Liver (tissue), 9 donors: ENCODE data around the gene MRPL3. TPM values are rescaled to one million over a fixed set of nuclear protein-coding genes. Genes with fewer than 3 reads are reported as not detected.

Source experiments
- DNase-seq: peaks from one replicate; pipeline ENCODE4 v3.0.0-alpha.2; 2017; ENCODE audit warnings: low spot score
- H3K27ac ChIP-seq, 2 donors: one replicate each; pipeline ENCODE4 v1.7.0; 2013; ENCODE audit warnings: inconsistent platforms in 2 of 2, low read length in 2 of 2, control low read depth in 1 of 2, low read depth in 1 of 2, mild to moderate bottlenecking in 1 of 2
- H3K27me3 ChIP-seq, 4 donors: one replicate each; pipeline versions ENCODE4 v1.6.1 to v1.7.0; 2013; ENCODE audit warnings: low read length in 3 of 4, inconsistent platforms in 1 of 4, mild to moderate bottlenecking in 1 of 4, moderate library complexity in 1 of 4; ENCODE audit not compliant: control insufficient read depth in 4 of 4, insufficient read depth in 4 of 4
- H3K36me3 ChIP-seq, 4 donors: one replicate each; pipeline versions ENCODE4 v1.6.1 to v1.7.0; 2013; ENCODE audit warnings: low read length in 3 of 4, mild to moderate bottlenecking in 3 of 4, low read depth in 1 of 4, moderate library complexity in 1 of 4; ENCODE audit not compliant: control insufficient read depth in 4 of 4, insufficient read depth in 3 of 4
- H3K4me1 ChIP-seq, 4 donors: one replicate each; pipeline versions ENCODE4 v1.6.1 to v1.7.0; 2013; ENCODE audit warnings: low read length in 3 of 4, mild to moderate bottlenecking in 3 of 4, moderate library complexity in 1 of 4; ENCODE audit not compliant: control insufficient read depth in 4 of 4, insufficient read depth in 4 of 4
- H3K4me3 ChIP-seq, 3 donors: one replicate each; pipeline versions ENCODE4 v1.6.1 to v1.7.0; 2013; ENCODE audit warnings: low read length in 3 of 3, control low read depth in 1 of 3, low read depth in 1 of 3, mild to moderate bottlenecking in 1 of 3
- H3K9ac ChIP-seq, 2 donors: one replicate each; pipeline ENCODE4 v1.7.0; 2013; ENCODE audit warnings: low read length in 2 of 2, mild to moderate bottlenecking in 2 of 2, moderate library complexity in 2 of 2, control low read depth in 1 of 2, low read depth in 1 of 2
- H3K9me3 ChIP-seq, 4 donors: one replicate each; pipeline versions ENCODE4 v1.6.1 to v1.7.0; 2013; ENCODE audit warnings: low read length in 3 of 4; ENCODE audit not compliant: control insufficient read depth in 4 of 4
- ATF3 ChIP-seq: IDR thresholded peaks from 2 replicates; pipeline ENCODE4 v1.6.1; 2016; ENCODE audit warnings: antibody characterized with exemption
- EGR1 ChIP-seq, 2 donors: IDR thresholded peaks; 2 replicates each; pipeline ENCODE4 v1.6.1; 2016 to 2018; ENCODE audit warnings: antibody characterized with exemption in 2 of 2, low read depth in 2 of 2
- FOXA1 ChIP-seq: IDR thresholded peaks from 2 replicates; pipeline ENCODE4 v1.6.1; 2016; ENCODE audit warnings: antibody characterized with exemption
- FOXA2 ChIP-seq: IDR thresholded peaks from 2 replicates; pipeline ENCODE4 v1.6.1; 2016; ENCODE audit warnings: antibody characterized with exemption
- GABPA ChIP-seq, 2 donors: IDR thresholded peaks in 1 of 2; conservative IDR thresholded peaks in 1 of 2; 2 replicates each; pipeline ENCODE4 v1.6.1; 2016; ENCODE audit warnings: antibody characterized with exemption in 2 of 2, mild to moderate bottlenecking in 1 of 2, moderate library complexity in 1 of 2
- HNF4A ChIP-seq, 2 donors: conservative IDR thresholded peaks; 2 replicates each; pipeline ENCODE4 v1.6.1; 2016; ENCODE audit warnings: antibody characterized with exemption in 2 of 2, mild to moderate bottlenecking in 2 of 2
- HNF4G ChIP-seq: IDR thresholded peaks from 2 replicates; pipeline ENCODE4 v1.6.1; 2016; ENCODE audit warnings: antibody characterized with exemption
- JUND ChIP-seq, 2 donors: IDR thresholded peaks; 2 replicates each; pipeline ENCODE4 v1.6.1; 2016; ENCODE audit warnings: antibody characterized with exemption in 2 of 2
- NR2F2 ChIP-seq: IDR thresholded peaks from 2 replicates; pipeline ENCODE4 v1.6.1; 2016; ENCODE audit warnings: antibody characterized with exemption
- RAD21 ChIP-seq, 2 donors: IDR thresholded peaks; 2 replicates each; pipeline ENCODE4 v1.6.1; 2016; ENCODE audit warnings: antibody characterized with exemption in 2 of 2, mild to moderate bottlenecking in 2 of 2
- SP1 ChIP-seq: IDR thresholded peaks from 2 replicates; pipeline ENCODE4 v1.6.1; 2018; ENCODE audit warnings: antibody characterized with exemption, mild to moderate bottlenecking
- TAF1 ChIP-seq: conservative IDR thresholded peaks from 2 replicates; pipeline ENCODE4 v1.6.1; 2016; ENCODE audit warnings: antibody characterized with exemption, mild to moderate bottlenecking
- YY1 ChIP-seq: IDR thresholded peaks from 2 replicates; pipeline ENCODE4 v1.6.1; 2016; ENCODE audit warnings: antibody characterized with exemption, mild to moderate bottlenecking
- ZBTB33 ChIP-seq: IDR thresholded peaks from 2 replicates; pipeline ENCODE4 v1.6.1; 2016; ENCODE audit warnings: antibody characterized with exemption
- WGBS: extraction: QIAGEN DNeasy Blood & Tissue Kit; methylation state at CpG from one replicate; pipeline ENCODE4 v1.1.7; 2013; 5-methylcytosine and 5-hydroxymethylcytosine counted together
- polyA plus RNA-seq, 2 donors: library from polyadenylated mRNA; stranded (reverse) in 1 of 2; unstranded in 1 of 2; fragments of 200-250 nt in 1 of 2; fragments of >200 nt in 1 of 2; fragmentation: Nextera tagmentation in 1 of 2; extraction: Ambion mirVana in 1 of 2; gene quantifications; one replicate each; pipeline versions ENCODE4 v1.2.1 to v1.2.3, GENCODE V29; 2013 to 2015
- total RNA-seq, 2 donors: library from RNA; depleted of rRNA; stranded (reverse); fragments of >200 nt; gene quantifications; one replicate each; pipeline ENCODE4 v1.2.3, GENCODE V29; 2014
- TF ChIP-seq, protein P1 (sequence below): IDR thresholded peaks from 2 replicates; pipeline ENCODE4 v1.6.1; 2016; ENCODE audit warnings: antibody characterized with exemption, mild to moderate bottlenecking
- TF ChIP-seq, protein P2 (sequence below): IDR thresholded peaks from 2 replicates; pipeline ENCODE4 v1.6.1; 2016; ENCODE audit warnings: antibody characterized with exemption
- TF ChIP-seq, protein P3 (sequence below): fragments of 150-350 bp; IDR thresholded peaks from 2 replicates; pipeline ENCODE4 v1.5.1; 2017; ENCODE audit warnings: improper control_type of control experiment, low read depth, low read length; ENCODE audit not compliant: missing input control
- donor health status: healthy.
- donor health status: healthy.
- donor health status: healthy.
- donor health status: healthy.
- donor health status: healthy.

Gene MRPL3
- total and polyA plus RNA-seq, 4 donors = 35.7 to 52.9 (median 47.6) TPM

DNA sequence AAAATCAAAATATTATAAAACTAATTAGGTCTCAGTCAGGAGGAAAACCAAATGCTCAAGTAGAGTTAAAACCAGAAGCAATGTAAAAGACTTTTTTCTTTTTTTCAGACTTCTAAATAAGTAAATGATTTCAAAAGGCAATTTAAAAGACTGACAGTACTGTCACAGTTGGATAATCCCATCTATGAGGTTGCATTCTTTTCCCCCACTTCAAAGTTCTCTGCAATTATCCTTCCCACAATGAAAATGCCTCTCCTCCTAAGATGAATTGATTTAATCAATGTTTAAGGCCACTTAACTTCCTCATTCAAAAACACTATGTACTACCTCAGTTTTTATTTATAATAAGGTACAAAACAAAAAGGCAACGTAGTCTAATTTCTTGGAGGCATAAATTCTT lies 8.1 kb downstream of the MRPL3 start:
- Histone ChIP-seq H3K36me3 (peaks cover 1 to 50% (median 29%) of the 10 kb centered on the region in 4 donors), H3K9me3 (no peaks in the 10 kb centered on the region), H3K27me3 (no peaks in the 10 kb centered on the region), H3K4me1 (peaks cover 0 to 1% (median 0%) of the 10 kb centered on the region in 4 donors), H3K4me3 (no peak overlapping the region), H3K9ac (no peak overlapping the region), H3K27ac (no peak overlapping the region)
- no peak for TF ChIP-seq TAF1
- no peak for TF ChIP-seq GABPA (IDR thresholded peaks at IDR 0.05 in 1 of 2, conservative IDR thresholded peaks at IDR 0.05 in 1 of 2)
- no peak for TF ChIP-seq ZBTB33
- TF ChIP-seq HNF4G = no peak
- TF ChIP-seq, protein P1, sequence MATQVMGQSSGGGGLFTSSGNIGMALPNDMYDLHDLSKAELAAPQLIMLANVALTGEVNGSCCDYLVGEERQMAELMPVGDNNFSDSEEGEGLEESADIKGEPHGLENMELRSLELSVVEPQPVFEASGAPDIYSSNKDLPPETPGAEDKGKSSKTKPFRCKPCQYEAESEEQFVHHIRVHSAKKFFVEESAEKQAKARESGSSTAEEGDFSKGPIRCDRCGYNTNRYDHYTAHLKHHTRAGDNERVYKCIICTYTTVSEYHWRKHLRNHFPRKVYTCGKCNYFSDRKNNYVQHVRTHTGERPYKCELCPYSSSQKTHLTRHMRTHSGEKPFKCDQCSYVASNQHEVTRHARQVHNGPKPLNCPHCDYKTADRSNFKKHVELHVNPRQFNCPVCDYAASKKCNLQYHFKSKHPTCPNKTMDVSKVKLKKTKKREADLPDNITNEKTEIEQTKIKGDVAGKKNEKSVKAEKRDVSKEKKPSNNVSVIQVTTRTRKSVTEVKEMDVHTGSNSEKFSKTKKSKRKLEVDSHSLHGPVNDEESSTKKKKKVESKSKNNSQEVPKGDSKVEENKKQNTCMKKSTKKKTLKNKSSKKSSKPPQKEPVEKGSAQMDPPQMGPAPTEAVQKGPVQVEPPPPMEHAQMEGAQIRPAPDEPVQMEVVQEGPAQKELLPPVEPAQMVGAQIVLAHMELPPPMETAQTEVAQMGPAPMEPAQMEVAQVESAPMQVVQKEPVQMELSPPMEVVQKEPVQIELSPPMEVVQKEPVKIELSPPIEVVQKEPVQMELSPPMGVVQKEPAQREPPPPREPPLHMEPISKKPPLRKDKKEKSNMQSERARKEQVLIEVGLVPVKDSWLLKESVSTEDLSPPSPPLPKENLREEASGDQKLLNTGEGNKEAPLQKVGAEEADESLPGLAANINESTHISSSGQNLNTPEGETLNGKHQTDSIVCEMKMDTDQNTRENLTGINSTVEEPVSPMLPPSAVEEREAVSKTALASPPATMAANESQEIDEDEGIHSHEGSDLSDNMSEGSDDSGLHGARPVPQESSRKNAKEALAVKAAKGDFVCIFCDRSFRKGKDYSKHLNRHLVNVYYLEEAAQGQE = no peak
- no peak for TF ChIP-seq NR2F2
- TF ChIP-seq RAD21 (IDR thresholded peaks at IDR 0.05) = no peak
- TF ChIP-seq HNF4A (conservative IDR thresholded peaks at IDR 0.05) = no peak
- no peak for TF ChIP-seq SP1
- TF ChIP-seq EGR1 (IDR thresholded peaks at IDR 0.05; ENCODE audit: low read depth in 2 of 2) = no peak
- TF ChIP-seq FOXA1 = no peak
- no peak for TF ChIP-seq ATF3
- TF ChIP-seq, protein P2, sequence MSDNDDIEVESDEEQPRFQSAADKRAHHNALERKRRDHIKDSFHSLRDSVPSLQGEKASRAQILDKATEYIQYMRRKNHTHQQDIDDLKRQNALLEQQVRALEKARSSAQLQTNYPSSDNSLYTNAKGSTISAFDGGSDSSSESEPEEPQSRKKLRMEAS = no peak
- TF ChIP-seq, protein P3, sequence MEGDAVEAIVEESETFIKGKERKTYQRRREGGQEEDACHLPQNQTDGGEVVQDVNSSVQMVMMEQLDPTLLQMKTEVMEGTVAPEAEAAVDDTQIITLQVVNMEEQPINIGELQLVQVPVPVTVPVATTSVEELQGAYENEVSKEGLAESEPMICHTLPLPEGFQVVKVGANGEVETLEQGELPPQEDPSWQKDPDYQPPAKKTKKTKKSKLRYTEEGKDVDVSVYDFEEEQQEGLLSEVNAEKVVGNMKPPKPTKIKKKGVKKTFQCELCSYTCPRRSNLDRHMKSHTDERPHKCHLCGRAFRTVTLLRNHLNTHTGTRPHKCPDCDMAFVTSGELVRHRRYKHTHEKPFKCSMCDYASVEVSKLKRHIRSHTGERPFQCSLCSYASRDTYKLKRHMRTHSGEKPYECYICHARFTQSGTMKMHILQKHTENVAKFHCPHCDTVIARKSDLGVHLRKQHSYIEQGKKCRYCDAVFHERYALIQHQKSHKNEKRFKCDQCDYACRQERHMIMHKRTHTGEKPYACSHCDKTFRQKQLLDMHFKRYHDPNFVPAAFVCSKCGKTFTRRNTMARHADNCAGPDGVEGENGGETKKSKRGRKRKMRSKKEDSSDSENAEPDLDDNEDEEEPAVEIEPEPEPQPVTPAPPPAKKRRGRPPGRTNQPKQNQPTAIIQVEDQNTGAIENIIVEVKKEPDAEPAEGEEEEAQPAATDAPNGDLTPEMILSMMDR = no peak
- WGBS = 98% methylated on average over 1 of the region's 1 CpG
- DNase-seq = no peak

DNA sequence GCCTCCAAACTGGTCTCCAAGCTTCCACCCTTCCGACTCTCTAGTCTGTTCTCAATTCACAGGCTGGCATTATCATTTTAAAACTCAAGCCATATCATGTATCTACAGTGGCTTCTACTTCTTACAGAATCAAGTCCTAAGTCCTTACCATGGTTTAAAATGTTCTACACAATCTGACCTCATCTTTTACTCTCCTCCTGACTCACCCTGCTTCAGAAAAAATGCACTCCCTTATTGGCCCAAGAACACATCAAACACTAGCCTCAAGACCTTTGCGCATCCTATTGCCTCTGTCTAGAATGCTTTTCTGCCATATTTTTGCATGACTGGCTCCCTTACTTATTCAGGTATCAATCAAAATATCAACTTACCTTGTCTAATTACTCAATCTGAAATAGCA lies 11.0 kb downstream of the MRPL3 start:
- H3K9ac ChIP-seq = no peak overlapping the region
- no peak overlapping the region for H3K4me3 ChIP-seq
- 99% methylated on average over 2 of the region's 2 CpGs for WGBS
- no peaks in the 10 kb centered on the region for H3K27me3 ChIP-seq
- peaks cover 0 to 1% (median 0%) of the 10 kb centered on the region in 4 donors for H3K4me1 ChIP-seq
- no peaks in the 10 kb centered on the region for H3K9me3 ChIP-seq
- DNase-seq = no peak
- H3K27ac ChIP-seq = no peak overlapping the region
- H3K36me3 ChIP-seq = peaks cover 1 to 43% (median 17%) of the 10 kb centered on the region in 4 donors
- no peak for TF ChIP-seq HNF4G
- no peak for TF ChIP-seq FOXA2
- no peak for TF ChIP-seq EGR1 (IDR thresholded peaks at IDR 0.05; ENCODE audit: low read depth in 2 of 2)
- TF ChIP-seq SP1 = no peak
- no peak for TF ChIP-seq ATF3
- TF ChIP-seq, protein P3 = no peak
- TF ChIP-seq, protein P1 = no peak
- TF ChIP-seq, protein P2 = no peak
- TF ChIP-seq HNF4A (conservative IDR thresholded peaks at IDR 0.05) = no peak
- TF ChIP-seq RAD21 (IDR thresholded peaks at IDR 0.05) = no peak
- no peak for TF ChIP-seq YY1
- no peak for TF ChIP-seq JUND (IDR thresholded peaks at IDR 0.05)
- TF ChIP-seq TAF1 = no peak
